Measurements from ENCODE around the gene GADD45A. TPM values are rescaled to one million over a fixed set of nuclear protein-coding genes. Genes with fewer than 3 reads are reported as not detected.

The GADD45A gene
- total and polyA plus RNA-seq, 2 experiments from 2014 or later: 72.8 to 115 TPM

DNA sequence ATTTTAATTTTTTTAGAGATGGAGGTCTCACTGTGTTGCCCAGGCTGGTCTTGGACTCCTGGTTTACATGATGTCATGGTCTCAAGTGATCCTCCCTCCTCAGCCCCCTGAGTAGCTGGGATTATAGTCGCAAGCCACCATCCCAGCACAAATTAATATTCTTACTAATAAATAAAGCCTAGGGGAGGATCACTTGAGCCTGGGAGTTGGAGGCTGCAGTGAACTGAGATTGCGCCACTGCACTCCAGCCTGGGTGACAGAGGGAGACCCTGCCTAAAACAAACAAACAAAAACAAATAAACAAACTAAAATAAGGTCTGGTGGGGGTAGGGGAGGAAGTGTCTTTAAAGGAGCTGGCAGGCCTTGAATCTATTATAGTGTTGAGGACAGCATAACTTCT lies 8.7 kb upstream of the GADD45A start:
- in situ Hi-C loops (cut with MboI): no loop called here
- Histone ChIP-seq H3K36me3 (ENCODE audit: low read depth) (no peaks in the 10 kb centered on the region), H3F3A (ENCODE audit: insufficient read depth) (0 out of 2 replicates have a peak, but pooled peaks cover 5% of the 10 kb centered on the region), H3K4me3 (no peak overlapping the region), H3K79me2 (ENCODE audit: insufficient read depth) (no peaks in the 10 kb centered on the region), H3K27me3 (replicated peaks; ENCODE audit: insufficient read depth) (no peaks in the 10 kb centered on the region), H3K4me2 (ENCODE audit: unreplicated experiment) (no peak overlapping the region), H3K9me2 (ENCODE audit: insufficient read depth) (no peaks in the 10 kb centered on the region), H3K4me1 (ENCODE audit: insufficient read depth) (peaks cover 7% of the 10 kb centered on the region), H3K9me3 (ENCODE audit: low read depth) (no peaks in the 10 kb centered on the region), H4K20me1 (ENCODE audit: insufficient read depth) (no peaks in the 10 kb centered on the region), H3K27ac (no peak overlapping the region), H3K9ac (no peak overlapping the region), H2AFZ (no peak overlapping the region)
- no peak for DNase-seq
- TF ChIP-seq EZH2phosphoT487 (IDR thresholded peaks at IDR 0.05; ENCODE audit: insufficient read depth, low read depth) (no peak), EZH2 (IDR thresholded peaks at IDR 0.05; ENCODE audit: insufficient read depth, poor library complexity, severe bottlenecking) (no peak)
- 80 to 92% methylated on average over 2 of the region's 2 CpGs for WGBS, 2 experiments (ENCODE audit: low coverage in 1 of 2, low lambda C conversion rate in 2 of 2, missing lambda C conversion rate in 2 of 2)

DNA sequence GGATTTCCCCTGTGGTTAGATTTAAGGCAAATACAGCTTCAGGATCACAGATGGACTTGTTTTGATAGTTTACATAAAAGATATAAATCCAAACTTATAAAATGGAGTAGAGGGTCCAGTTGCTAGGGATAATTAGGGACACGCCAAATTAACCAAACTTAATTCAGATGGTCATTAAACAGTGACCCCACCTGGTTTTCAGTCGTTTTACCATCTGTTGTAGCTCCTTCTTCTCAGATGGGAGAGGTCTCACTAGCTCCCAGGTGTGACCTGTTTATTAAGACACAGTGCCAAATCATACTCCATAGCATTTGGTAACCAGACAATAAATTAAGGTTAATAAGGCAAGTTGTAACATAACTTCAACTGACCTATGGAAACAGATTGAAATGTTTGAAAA lies 8.1 kb upstream of the GADD45A start:
- TF ChIP-seq EZH2 (IDR thresholded peaks at IDR 0.05; ENCODE audit: insufficient read depth, poor library complexity, severe bottlenecking) (no peak), EZH2phosphoT487 (IDR thresholded peaks at IDR 0.05; ENCODE audit: insufficient read depth, low read depth) (no peak)
- Histone ChIP-seq H3K36me3 (ENCODE audit: low read depth) (no peaks in the 10 kb centered on the region), H3K4me3 (no peak overlapping the region), H3K79me2 (ENCODE audit: insufficient read depth) (no peaks in the 10 kb centered on the region), H3K27me3 (replicated peaks; ENCODE audit: insufficient read depth) (no peaks in the 10 kb centered on the region), H3K9ac (no peak overlapping the region), H3K27ac (no peak overlapping the region), H3K4me1 (ENCODE audit: insufficient read depth) (peaks cover 9% of the 10 kb centered on the region), H3K4me2 (ENCODE audit: unreplicated experiment) (no peak overlapping the region), H3K9me2 (ENCODE audit: insufficient read depth) (no peaks in the 10 kb centered on the region), H2AFZ (no peak overlapping the region), H3K9me3 (ENCODE audit: low read depth) (no peaks in the 10 kb centered on the region), H3F3A (ENCODE audit: insufficient read depth) (0 out of 2 replicates have a peak, but pooled peaks cover 5% of the 10 kb centered on the region), H4K20me1 (ENCODE audit: insufficient read depth) (no peaks in the 10 kb centered on the region)
- in situ Hi-C loops (cut with MboI): no loop called here
- no peak for DNase-seq
- 91 to 92% methylated on average over 2 of the region's 2 CpGs for WGBS, 2 experiments (ENCODE audit: low coverage in 1 of 2, low lambda C conversion rate in 2 of 2, missing lambda C conversion rate in 2 of 2)

- in situ Hi-C loops (cut with MboI): no loop called here
- no peaks in the 10 kb centered on the region for H3K9me2 ChIP-seq (ENCODE audit: insufficient read depth)
- no peaks in the 10 kb centered on the region for H3K36me3 ChIP-seq (ENCODE audit: low read depth)
- H3K27ac ChIP-seq: no peak overlapping the region
- H3K4me2 ChIP-seq (ENCODE audit: unreplicated experiment): no peak overlapping the region
- H3F3A ChIP-seq (ENCODE audit: insufficient read depth): 0 out of 2 replicates have a peak, but pooled peaks cover 5% of the 10 kb centered on the region
- H3K27me3 ChIP-seq (replicated peaks; ENCODE audit: insufficient read depth): no peaks in the 10 kb centered on the region
- peaks cover 14% of the 10 kb centered on the region for H3K4me1 ChIP-seq (ENCODE audit: insufficient read depth)
- no peaks in the 10 kb centered on the region for H3K79me2 ChIP-seq (ENCODE audit: insufficient read depth)
- no peak for TF ChIP-seq EZH2phosphoT487 (IDR thresholded peaks at IDR 0.05; ENCODE audit: insufficient read depth, low read depth)
- no peak for TF ChIP-seq EZH2 (IDR thresholded peaks at IDR 0.05; ENCODE audit: insufficient read depth, poor library complexity, severe bottlenecking)
- H3K9me3 ChIP-seq (ENCODE audit: low read depth): no peaks in the 10 kb centered on the region
- H3K4me3 ChIP-seq: no peak overlapping the region
- DNase-seq: no peak
- H2AFZ ChIP-seq: no peak overlapping the region
- H4K20me1 ChIP-seq (ENCODE audit: insufficient read depth): no peaks in the 10 kb centered on the region
- WGBS, 2 experiments (ENCODE audit: low coverage in 1 of 2, low lambda C conversion rate in 2 of 2, missing lambda C conversion rate in 2 of 2): 98 to 99% methylated on average over 2 of the region's 2 CpGs
- no peak overlapping the region for H3K9ac ChIP-seq
Observed at GRCh38 chr1:67677408-67677807, 7.6 kb upstream of the GADD45A start.

GRCh38 chr1:67677930-67678329 lies 7.1 kb upstream of the GADD45A start:
- no peak overlapping the region for H3K27ac ChIP-seq
- no peaks in the 10 kb centered on the region for H3K36me3 ChIP-seq (ENCODE audit: low read depth)
- H3K27me3 ChIP-seq (replicated peaks; ENCODE audit: insufficient read depth): no peaks in the 10 kb centered on the region
- H3F3A ChIP-seq (ENCODE audit: insufficient read depth): peaks cover 9% of the 10 kb centered on the region
- H3K4me2 ChIP-seq (ENCODE audit: unreplicated experiment): no peak overlapping the region
- H2AFZ ChIP-seq: no peak overlapping the region; the same call in 1 of the 2 replicates
- H3K4me3 ChIP-seq: no peak overlapping the region
- WGBS, 2 experiments (ENCODE audit: low coverage in 1 of 2, low lambda C conversion rate in 2 of 2, missing lambda C conversion rate in 2 of 2): 23 to 38% methylated on average over 2 of the region's 2 CpGs
- no peak for TF ChIP-seq EZH2 (IDR thresholded peaks at IDR 0.05; ENCODE audit: insufficient read depth, poor library complexity, severe bottlenecking)
- no peak for TF ChIP-seq EZH2phosphoT487 (IDR thresholded peaks at IDR 0.05; ENCODE audit: insufficient read depth, low read depth)
- no peaks in the 10 kb centered on the region for H3K9me3 ChIP-seq (ENCODE audit: low read depth)
- in situ Hi-C loops (cut with MboI): no loop called here
- H3K9ac ChIP-seq: no peak overlapping the region
- no peaks in the 10 kb centered on the region for H3K9me2 ChIP-seq (ENCODE audit: insufficient read depth)
- no peak for DNase-seq
- H3K4me1 ChIP-seq (ENCODE audit: insufficient read depth): peaks cover 18% of the 10 kb centered on the region
- no peaks in the 10 kb centered on the region for H3K79me2 ChIP-seq (ENCODE audit: insufficient read depth)
- no peaks in the 10 kb centered on the region for H4K20me1 ChIP-seq (ENCODE audit: insufficient read depth)

GRCh38 chr1:67679691-67680090 lies 5.3 kb upstream of the GADD45A start:
- in situ Hi-C loops (cut with MboI): loop anchor here (10.0 kb wide), 2 partner anchors 75 to 115 kb away; no protein-coding TSS in a partner anchor
- Histone ChIP-seq H2AFZ (no peak overlapping the region), H3K36me3 (ENCODE audit: low read depth) (no peaks in the 10 kb centered on the region), H3K9me3 (ENCODE audit: low read depth) (no peaks in the 10 kb centered on the region), H3K4me2 (ENCODE audit: unreplicated experiment) (no peak overlapping the region), H4K20me1 (ENCODE audit: insufficient read depth) (no peaks in the 10 kb centered on the region), H3K4me3 (no peak overlapping the region), H3K27ac (no peak overlapping the region), H3K9ac (no peak overlapping the region), H3K79me2 (ENCODE audit: insufficient read depth) (no peaks in the 10 kb centered on the region), H3K27me3 (replicated peaks; ENCODE audit: insufficient read depth) (no peaks in the 10 kb centered on the region), H3K9me2 (ENCODE audit: insufficient read depth) (no peaks in the 10 kb centered on the region), H3K4me1 (ENCODE audit: insufficient read depth) (peaks cover 35% of the 10 kb centered on the region), H3F3A (ENCODE audit: insufficient read depth) (peaks cover 22% of the 10 kb centered on the region)
- TF ChIP-seq EZH2 (IDR thresholded peaks at IDR 0.05; ENCODE audit: insufficient read depth, poor library complexity, severe bottlenecking) (no peak), EZH2phosphoT487 (IDR thresholded peaks at IDR 0.05; ENCODE audit: insufficient read depth, low read depth) (no peak)
- peak; percentile 81 for DNase-seq

Measured in GM23248 (cell line).